Heart left ventricle (tissue), 13 donors: ENCODE data around the gene RAB11B.

Experiments used
- CTCF ChIP-seq, 12 donors: fragments of 200-600 bp; sonication (generic) in 4 of 12; IDR thresholded peaks; one replicate each; pipeline versions ENCODE4 v1.5.0 to v1.8.0; 2018 to 2022; ENCODE audit warnings: antibody characterized with exemption in 12 of 12, mild to moderate bottlenecking in 5 of 12
- POLR2A ChIP-seq, 2 donors: fragments of 450-650 bp; IDR thresholded peaks; one replicate each; pipeline ENCODE4 v1.6.1; 2017; ENCODE audit warnings: antibody characterized with exemption in 2 of 2, mild to moderate bottlenecking in 2 of 2, moderate library complexity in 2 of 2
- donor health status: ischemic (EF 13 %, LVEDD 7.1; RV severe dilation, severe dysfunction).
- donor health status: DM: no; HTN: yes; CAD: no.
- donor health status: DM: no; HTN: no; CAD: no.
- donor health status: ischemic (EF 25% LVEDD 6.9; RV normal size, moderate dysfunction).
- donor health status: ischemic (EF 25% LVEDD 5.7; RV mildly dilated, moderate dysfunction).
- donor health status: ischemic (EF 35%, LVEDD 5.7; RV mildly dilated, moderate dysfunction).
- donor health status: nonischemic (EF 11% LVEDD 7.7; RV severe dilation, severe dysfunction).
- donor health status: DM: yes; HTN: yes; CAD: no.
- donor health status: PGD.
- donor health status: ischemic (EF 29% LVEDD 5.4; RV normal size, mild dysfunction).
- donor health status: nonischemic (EF 23%, LVEDD 6.1; RV moderate dilation, normal function).

GRCh38 chr19:8373867-8374813, 16.0 kb upstream of the RAB11B start:
- TF ChIP-seq POLR2A (IDR thresholded peaks at IDR 0.05) (no peak), CTCF (IDR thresholded peaks at IDR 0.05) (no peak)
